ENCODE measurements around the gene FTO.

DNA sequence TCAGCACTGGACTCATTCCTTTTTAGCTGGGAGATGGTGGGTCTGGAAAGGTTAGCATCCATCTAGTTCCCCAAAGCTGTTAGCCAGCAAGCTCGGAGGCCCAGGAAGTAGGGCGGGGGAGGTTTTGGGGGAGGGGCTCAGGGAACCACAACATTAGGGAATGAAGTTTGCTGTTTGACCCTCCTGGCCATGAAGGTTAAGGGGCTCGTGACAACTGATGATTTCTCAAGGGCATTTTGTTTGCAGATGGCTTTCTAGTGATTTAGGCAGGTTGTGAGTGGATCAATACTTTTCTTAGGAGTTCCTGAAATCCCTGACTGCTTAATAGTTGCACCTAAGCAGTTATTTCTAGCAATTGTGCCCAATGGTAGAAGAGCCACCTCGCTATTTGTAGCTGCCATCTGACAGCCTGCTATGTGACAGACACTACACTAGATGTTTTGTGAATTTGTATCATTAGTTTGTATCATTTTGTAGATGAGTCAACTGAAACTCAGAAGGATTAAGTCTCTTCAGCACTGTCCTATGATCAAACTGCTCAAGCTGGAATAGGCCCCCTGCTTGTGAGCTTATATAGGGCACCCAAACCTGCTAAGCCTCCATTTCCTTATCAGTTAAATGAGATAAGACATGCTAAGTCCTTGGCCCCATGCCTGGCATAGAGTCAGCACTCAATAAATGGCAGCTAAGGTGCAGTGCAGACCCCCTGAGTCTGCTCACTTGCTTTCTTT lies 436.3 kb downstream of the FTO start:
- TF ChIP-seq, protein P1, sequence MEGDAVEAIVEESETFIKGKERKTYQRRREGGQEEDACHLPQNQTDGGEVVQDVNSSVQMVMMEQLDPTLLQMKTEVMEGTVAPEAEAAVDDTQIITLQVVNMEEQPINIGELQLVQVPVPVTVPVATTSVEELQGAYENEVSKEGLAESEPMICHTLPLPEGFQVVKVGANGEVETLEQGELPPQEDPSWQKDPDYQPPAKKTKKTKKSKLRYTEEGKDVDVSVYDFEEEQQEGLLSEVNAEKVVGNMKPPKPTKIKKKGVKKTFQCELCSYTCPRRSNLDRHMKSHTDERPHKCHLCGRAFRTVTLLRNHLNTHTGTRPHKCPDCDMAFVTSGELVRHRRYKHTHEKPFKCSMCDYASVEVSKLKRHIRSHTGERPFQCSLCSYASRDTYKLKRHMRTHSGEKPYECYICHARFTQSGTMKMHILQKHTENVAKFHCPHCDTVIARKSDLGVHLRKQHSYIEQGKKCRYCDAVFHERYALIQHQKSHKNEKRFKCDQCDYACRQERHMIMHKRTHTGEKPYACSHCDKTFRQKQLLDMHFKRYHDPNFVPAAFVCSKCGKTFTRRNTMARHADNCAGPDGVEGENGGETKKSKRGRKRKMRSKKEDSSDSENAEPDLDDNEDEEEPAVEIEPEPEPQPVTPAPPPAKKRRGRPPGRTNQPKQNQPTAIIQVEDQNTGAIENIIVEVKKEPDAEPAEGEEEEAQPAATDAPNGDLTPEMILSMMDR (IDR thresholded peaks at IDR 0.05), result no peak
- no peak for TF ChIP-seq POLR2A (IDR thresholded peaks at IDR 0.05)

All from uterus (tissue), 2 donors.